HT1080 (cell line): ENCODE results near the gene SEL1L. TPM values are rescaled to one million over a fixed set of nuclear protein-coding genes. Genes with fewer than 3 reads are reported as not detected.
A peak's percentile ranks its signal among the peaks of the same experiment; 100 is the strongest.
"Not testable (repeated sequence)": the region's sequence is repeated elsewhere in the genome, so short reads cannot be mapped to it uniquely, and the experiment has no call there.

Experiments used
- DNase-seq: peaks from one replicate; pipeline ENCODE4 v3.0.0-alpha.2; 2015; ENCODE audit warnings: low read depth
- total RNA-seq: library from RNA; depleted of rRNA; stranded (reverse); fragments of >200 nt; shearing (Covaris generic); gene quantifications from 2 replicates; pipeline ENCODE4 v1.2.3, GENCODE V29; 2014

The SEL1L gene
- total RNA-seq, 1 experiment from 2014 or later: 28.3 TPM

- DNase-seq: no peak
These were observed 84.5 kb downstream of the SEL1L start for GRCh38 chr14:81449114-81449513.

DNA sequence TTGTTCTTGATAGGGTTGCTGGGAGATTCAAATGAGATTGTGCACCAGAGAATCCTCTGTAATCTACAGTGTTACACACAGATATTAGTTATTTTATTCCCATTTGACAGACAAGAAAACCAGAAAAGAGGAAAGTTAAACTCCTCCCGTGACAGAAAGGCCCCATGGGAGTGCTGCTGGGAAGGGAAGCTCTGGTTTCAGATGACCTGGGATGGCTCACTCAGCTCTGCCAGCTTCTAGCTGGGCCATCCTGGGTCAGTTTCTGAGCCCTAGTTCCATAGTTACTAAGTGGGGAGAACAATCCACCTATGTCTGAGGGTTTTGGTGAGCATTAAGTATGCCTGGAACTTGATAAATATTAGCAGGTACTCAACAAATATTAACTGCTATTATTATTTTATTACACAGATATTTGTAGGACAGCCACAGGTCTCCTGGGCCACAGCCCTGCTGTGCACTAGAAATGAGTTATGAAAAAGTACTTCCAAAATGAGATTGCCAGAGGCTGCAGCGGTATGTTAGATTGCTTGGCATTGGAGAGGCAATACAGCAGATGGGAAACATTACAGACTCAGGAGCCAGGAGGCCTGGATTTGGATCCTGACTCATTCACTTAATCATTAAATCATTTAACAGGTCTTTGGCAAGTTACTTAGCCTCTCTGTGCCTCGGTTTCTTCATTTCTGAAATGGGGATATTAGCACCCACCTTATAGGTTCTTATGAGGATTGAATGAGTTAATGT lies 86.5 kb downstream of the SEL1L start:
- no peak for DNase-seq

DNA sequence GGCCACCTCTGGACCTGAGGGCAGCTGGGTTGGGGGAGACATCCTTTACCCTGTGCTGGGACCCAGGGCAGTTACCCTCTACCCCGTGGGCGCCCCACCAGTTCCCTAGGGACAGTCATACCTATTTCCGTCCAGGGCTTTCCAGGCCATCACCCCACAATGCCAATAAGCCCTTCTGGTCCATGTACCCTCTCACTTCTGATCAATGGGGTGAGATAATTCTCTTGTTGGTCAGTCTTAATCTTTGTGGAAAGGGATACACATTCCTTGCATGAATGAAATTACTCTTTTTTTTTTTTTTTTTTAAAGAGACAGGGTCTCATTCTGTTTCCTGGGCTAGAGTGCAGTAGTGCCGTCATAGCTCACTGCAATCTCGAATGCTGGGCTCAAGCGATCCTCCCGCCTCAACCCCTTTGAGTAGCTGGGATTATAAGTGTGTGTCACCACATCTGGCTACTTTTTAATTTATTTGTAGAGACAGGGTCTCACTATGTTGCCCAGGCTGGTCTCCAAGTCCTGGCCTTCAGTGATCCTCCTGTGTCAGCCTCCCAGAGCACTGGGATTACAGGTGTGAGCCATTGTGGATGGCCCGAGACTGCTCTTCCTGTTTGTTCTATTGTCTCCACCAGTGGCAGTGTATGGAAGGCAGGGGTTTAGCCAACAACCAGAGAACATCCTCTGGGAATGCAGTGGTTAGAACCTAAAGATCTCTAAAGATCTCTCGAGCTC lies 87.2 kb downstream of the SEL1L start:
- no peak for DNase-seq

- DNase-seq: no peak
These were observed 92.0 kb downstream of the SEL1L start for GRCh38 chr14:81441626-81442134.

- DNase-seq: no peak
These were observed 93.6 kb downstream of the SEL1L start for GRCh38 chr14:81440041-81440440.

DNA sequence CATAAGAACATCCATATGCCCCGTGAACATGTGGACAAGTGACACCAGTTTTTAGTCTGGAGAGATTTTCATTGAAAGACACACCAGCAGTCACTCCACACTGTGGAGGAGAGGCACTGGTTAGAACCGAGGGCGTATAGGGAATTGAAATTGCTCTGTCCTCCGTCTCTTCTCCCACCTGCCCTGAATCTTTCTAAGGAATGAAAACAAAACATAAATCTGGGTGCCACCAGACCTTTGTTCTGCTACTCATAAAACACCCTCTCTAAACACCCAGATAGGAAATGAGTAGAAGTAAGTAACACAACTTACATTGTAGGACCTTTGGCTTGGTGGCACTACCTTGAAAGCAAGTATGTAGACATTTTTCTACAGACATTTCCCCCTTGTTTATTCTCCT lies 96.4 kb downstream of the SEL1L start:
- no peak for DNase-seq

DNA sequence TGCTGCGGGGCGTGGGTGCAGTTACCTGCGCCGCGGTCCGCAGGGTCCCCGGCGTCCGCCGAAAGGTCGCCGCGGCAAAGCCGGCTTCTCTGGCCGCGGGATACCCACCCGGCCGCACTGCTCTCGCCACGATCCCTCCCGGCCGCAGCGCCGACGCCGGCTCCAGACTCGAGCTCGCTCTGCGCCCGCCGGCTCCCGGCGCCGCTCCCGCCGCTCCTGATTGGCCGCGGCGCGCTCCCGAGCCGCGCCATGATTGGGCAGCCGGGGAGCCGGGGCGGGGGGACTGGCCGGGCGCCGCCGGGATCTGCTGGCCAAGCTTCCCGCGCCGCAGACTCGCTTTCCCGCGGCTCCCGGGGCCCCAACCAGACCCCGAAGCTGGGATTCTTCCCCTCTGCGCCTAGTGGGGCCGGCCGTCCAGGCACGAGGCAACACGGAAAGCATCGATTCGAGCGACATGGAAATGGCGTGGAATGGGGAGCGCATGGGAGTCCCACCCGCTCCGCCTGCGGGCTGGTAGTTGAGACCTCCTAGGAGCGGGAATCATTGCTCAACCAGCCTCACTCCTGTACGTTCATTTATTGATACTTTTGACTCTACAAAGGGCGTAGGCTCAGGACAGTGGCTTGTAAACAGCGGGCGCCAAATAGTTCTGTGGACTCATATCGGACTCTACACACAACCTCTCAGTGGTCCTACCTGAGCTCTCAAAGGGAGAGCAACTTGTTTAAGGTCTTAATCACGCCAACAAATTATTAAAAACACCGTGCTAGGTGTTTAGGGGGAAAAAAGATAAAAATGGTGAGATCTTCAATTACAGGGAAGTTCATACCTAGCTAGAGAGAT lies 97.1 kb downstream of the SEL1L start:
- DNase-seq: no peak

GRCh38 chr14:81435391-81436295 lies 98.0 kb downstream of the SEL1L start:
- no peak for DNase-seq

DNA sequence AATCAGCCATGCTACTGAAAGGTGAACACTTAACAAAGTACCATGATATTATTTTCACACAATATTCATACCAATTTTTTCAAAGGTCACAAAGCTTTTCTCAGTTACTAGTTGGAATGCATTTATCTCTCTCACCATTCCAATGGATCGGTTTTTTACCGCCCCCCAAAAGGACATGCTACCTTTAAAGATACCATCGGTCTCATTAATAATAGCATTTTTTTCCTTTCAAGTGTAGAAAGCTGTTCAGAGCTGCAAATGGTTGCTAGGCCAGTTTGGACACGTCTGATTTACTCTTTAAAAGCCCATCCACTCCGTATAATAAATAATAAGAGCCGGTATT lies 98.6 kb downstream of the SEL1L start:
- DNase-seq: no peak

GRCh38 chr14:81434230-81434629 lies 99.4 kb downstream of the SEL1L start:
- DNase-seq: no peak

DNA sequence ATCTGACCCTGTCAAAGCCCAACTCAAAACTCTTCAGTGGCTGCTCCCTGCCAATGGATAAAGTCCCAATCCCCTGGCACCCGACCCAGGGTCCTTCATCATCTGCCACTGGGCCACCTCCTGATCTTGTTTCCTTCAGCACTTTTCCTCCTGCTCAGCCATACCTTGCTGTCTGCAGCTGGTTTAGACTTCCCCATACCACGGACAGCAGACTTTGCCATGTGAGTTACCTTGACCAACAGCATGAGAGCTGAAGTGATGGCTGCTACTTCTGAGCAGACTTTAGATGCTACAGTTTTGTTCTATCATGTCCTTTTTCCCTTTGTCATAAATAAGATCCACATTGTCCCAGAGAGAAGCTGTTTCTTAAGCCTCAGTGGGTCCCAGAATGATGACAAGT lies 100.3 kb downstream of the SEL1L start:
- DNase-seq: no peak

DNA sequence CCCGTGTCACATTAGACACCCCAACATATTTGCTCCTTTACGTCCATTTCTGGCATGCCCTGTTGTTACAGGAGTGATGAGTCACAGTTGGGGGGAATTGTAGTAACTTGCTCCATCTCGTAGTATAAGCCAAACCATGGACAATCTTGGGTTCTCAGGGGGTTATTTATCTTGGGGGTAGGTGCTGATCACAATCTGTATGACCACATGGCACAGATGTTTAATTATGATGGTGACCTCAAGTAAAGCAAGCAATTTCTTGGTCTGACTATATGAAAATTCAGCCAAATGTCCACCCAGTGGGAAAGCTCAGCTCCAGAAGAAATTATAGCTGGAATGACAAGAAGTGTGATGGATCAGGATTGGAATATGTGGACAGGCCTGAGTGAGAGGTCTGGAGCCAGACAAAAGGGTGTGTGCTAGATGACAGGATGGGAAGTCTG lies 101.4 kb downstream of the SEL1L start:
- no peak for DNase-seq

GRCh38 chr14:81430235-81430634 lies 103.4 kb downstream of the SEL1L start:
- no peak for DNase-seq

DNA sequence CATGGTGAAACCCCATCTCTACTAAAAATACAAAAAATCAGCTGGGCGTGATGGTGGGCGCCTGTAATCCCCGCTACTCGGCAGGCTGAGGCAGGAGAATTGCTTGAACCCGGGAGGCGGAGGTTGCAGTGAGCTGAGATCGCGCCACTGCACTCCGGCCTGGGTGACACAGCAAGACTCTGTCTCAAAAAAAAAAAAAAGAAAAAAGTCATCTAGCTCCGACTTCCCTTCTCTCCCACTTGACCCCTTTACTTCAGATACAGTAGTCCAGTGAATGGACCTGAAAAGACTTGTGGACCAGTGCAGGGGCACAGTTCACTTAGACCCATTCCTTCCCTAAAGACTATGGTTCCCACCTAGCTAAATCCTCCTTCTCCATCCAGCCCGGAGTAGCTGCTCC lies 103.9 kb downstream of the SEL1L start:
- not testable (repeated sequence) for DNase-seq

DNA sequence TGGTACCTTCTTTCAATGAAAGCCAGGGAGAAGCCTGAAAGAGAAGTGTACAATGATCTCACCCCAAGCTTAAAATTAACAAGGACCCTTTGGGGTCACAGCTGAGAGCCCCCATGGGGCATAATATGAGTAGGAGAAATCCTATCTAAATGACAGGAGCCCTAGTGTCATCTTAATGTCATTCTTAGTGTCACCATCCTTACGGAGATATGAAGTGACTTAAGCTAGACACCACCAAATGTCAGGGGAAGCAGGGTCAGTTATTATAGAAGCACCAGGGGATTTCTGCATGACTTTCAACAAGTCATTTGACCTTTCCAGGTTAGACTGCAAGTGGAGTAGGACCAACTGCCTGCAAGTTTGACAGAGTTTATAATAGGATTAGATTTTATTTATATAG lies 104.6 kb downstream of the SEL1L start:
- no peak for DNase-seq

- DNase-seq: peak; percentile 23
These were observed 106.2 kb downstream of the SEL1L start for GRCh38 chr14:81427348-81428058.

- no peak for DNase-seq
These were observed 110.1 kb downstream of the SEL1L start for GRCh38 chr14:81423504-81423903.
